HepG2 (cell line): Measurements from ENCODE around the gene ADSL. TPM values are rescaled to one million over a fixed set of nuclear protein-coding genes. Genes with fewer than 3 reads are reported as not detected.

ENCODE experiments used
- ATAC-seq: fragments of 200-7000 bp; cut with Tn5 transposase; 3 replicates; pipeline ENCODE4 v1.9.1; 2020; ENCODE audit warnings: mild to moderate bottlenecking, moderate library complexity
- BruUV-seq: library from RNA; stranded (reverse); fragments of 400-500 nt; replicated peaks from 2 replicates; lab custom pipeline; 2021; lab: Mats Ljungman, UMichigan
- CTCF ChIA-PET: fragments of 300-600 bp; formaldehyde crosslinking; extraction: SDS; loops from one replicate; lab custom pipeline; 2021; ENCODE audit warnings: low total read pairs, inconsistent platforms, low intra/inter-chr PET ratio; lab: Yijun Ruan, JAX
- POLR2A ChIA-PET: fragments of 350-600 bp; sonication (Branson Sonifier 250); formaldehyde crosslinking; loops from one replicate; lab custom pipeline; 2020; ENCODE audit warnings: antibody characterized with exemption, inconsistent platforms; lab: Yijun Ruan, JAX
- DNase-seq: peaks from one replicate; pipeline ENCODE4 v3.0.0-alpha.2; 2015; ENCODE audit warnings: low spot score
- FAIRE-seq: peaks from 3 replicates; lab custom pipeline; 2011; peaks lifted over from hg19 to GRCh38; lab: Jason Lieb, UNC
- H2AFZ ChIP-seq: one replicate; pipeline ENCODE4 v1.6.1; 2011; ENCODE audit warnings: low read length, inconsistent platforms
- H3K27ac ChIP-seq: fragments of 300-600 bp; 3 replicates; pipeline ENCODE4 v1.8.0; 2011; ENCODE audit warnings: mixed run types, mild to moderate bottlenecking, mixed read lengths, low read length, inconsistent platforms; ENCODE audit not compliant: insufficient read depth; ENCODE audit errors: extremely low read length
- H3K27me3 ChIP-seq, 2 experiments: fragments of 200-600 bp in 1 of 2; 2 replicates in 1 of 2; 3 replicates in 1 of 2; pipeline versions ENCODE4 v1.6.0 to v1.8.0; 2011; ENCODE audit warnings: low read length in 2 of 2, mild to moderate bottlenecking in 2 of 2, moderate library complexity in 2 of 2, inconsistent platforms in 1 of 2; ENCODE audit not compliant: insufficient read depth in 2 of 2, control insufficient read depth in 1 of 2
- H3K36me3 ChIP-seq, 2 experiments: fragments of 200-600 bp in 1 of 2; replicated peaks in 1 of 2; 2 replicates in 1 of 2; 3 replicates in 1 of 2; pipeline versions ENCODE4 v1.5.1 to v1.8.0; 2011; ENCODE audit warnings: low read length in 2 of 2, inconsistent platforms in 1 of 2; ENCODE audit not compliant: insufficient read depth in 2 of 2, control insufficient read depth in 1 of 2
- H3K4me1 ChIP-seq: 2 replicates; pipeline ENCODE4 v1.5.1; 2012; ENCODE audit warnings: low read length, inconsistent platforms; ENCODE audit not compliant: insufficient read depth
- H3K4me2 ChIP-seq: 2 replicates; pipeline ENCODE4 v1.6.0; 2011; ENCODE audit warnings: low read depth, low read length, inconsistent platforms
- H3K4me3 ChIP-seq, 3 experiments: fragments of 200-600 bp in 1 of 3; sonication (generic), shearing (Covaris generic) in 1 of 3; replicated peaks in 1 of 3; 2 replicates each; pipeline ENCODE4 v1.5.1; 2011 to 2016; ENCODE audit warnings: low read length in 3 of 3, inconsistent platforms in 2 of 3, low read depth in 2 of 3, mild to moderate bottlenecking in 2 of 3, control low read depth in 1 of 3, mixed read lengths in 1 of 3; ENCODE audit not compliant: insufficient read depth in 1 of 3
- H3K79me2 ChIP-seq: one replicate; pipeline ENCODE4 v1.6.1; 2011; ENCODE audit warnings: low read length, inconsistent platforms; ENCODE audit not compliant: insufficient read depth
- H3K9ac ChIP-seq: 2 replicates; pipeline ENCODE4 v1.6.0; 2011; ENCODE audit warnings: mild to moderate bottlenecking, low read depth, low read length, inconsistent platforms; ENCODE audit not compliant: insufficient read depth
- H3K9me3 ChIP-seq: 2 replicates; pipeline ENCODE4 v1.5.1; 2012; ENCODE audit warnings: mild to moderate bottlenecking, low read length
- H4K20me1 ChIP-seq: 2 replicates; pipeline ENCODE4 v1.6.0; 2011; ENCODE audit warnings: inconsistent platforms, mild to moderate bottlenecking, low read length, moderate library complexity; ENCODE audit not compliant: insufficient read depth
- AGO1 ChIP-seq: fragments of 200-400 bp; formaldehyde crosslinking; IDR thresholded peaks from 2 replicates; pipeline ENCODE4 v1.6.1; 2017; ENCODE audit warnings: mild to moderate bottlenecking, low read depth, low read length, moderate library complexity; ENCODE audit not compliant: poor library complexity, severe bottlenecking
- ATF7 ChIP-seq, 2 experiments: fragments of 450-650 bp in 1 of 2; sonication (generic) in 1 of 2; formaldehyde crosslinking in 1 of 2; IDR thresholded peaks; 2 replicates each; pipeline versions ENCODE4 v1.4.0 to v1.6.1; 2016 to 2020; ENCODE audit warnings: antibody characterized with exemption in 1 of 2, mild to moderate bottlenecking in 1 of 2, missing genetic modification reagents in 1 of 2
- BORCS8-MEF2B ChIP-seq: sonication (generic); formaldehyde crosslinking; IDR thresholded peaks from 2 replicates; pipeline ENCODE4 v1.8.0; 2022; ENCODE audit warnings: mild to moderate bottlenecking, missing genetic modification reagents
- HDAC2 ChIP-seq: sonication (generic); formaldehyde crosslinking; IDR thresholded peaks from 2 replicates; pipeline ENCODE4 v1.4.0; 2020; ENCODE audit warnings: missing genetic modification reagents
- HNRNPH1 ChIP-seq: fragments of 200-400 bp; formaldehyde crosslinking; optimal IDR thresholded peaks from 2 replicates; pipeline ENCODE3; 2017; ENCODE audit warnings: mild to moderate bottlenecking, low read depth, low read length
- HOXA9 ChIP-seq: sonication (generic); formaldehyde crosslinking; IDR thresholded peaks from 2 replicates; pipeline ENCODE4 v1.8.1; 2022; ENCODE audit warnings: missing genetic modification reagents, mild to moderate bottlenecking, moderate library complexity, borderline replicate concordance
- KMT2A ChIP-seq: sonication (generic); formaldehyde crosslinking; IDR thresholded peaks from 2 replicates; pipeline ENCODE4 v1.4.0; 2020; ENCODE audit warnings: missing genetic modification reagents
- MEF2D ChIP-seq: sonication (generic); formaldehyde crosslinking; IDR thresholded peaks from 2 replicates; pipeline ENCODE4 v1.5.1; 2020; ENCODE audit warnings: mild to moderate bottlenecking, missing genetic modification reagents
- REST ChIP-seq, 2 experiments: IDR thresholded peaks; 2 replicates each; pipeline ENCODE4 v1.6.1; 2011 to 2012; ENCODE audit warnings: low read length in 2 of 2, borderline replicate concordance in 1 of 2, low read depth in 1 of 2, mild to moderate bottlenecking in 1 of 2, moderate library complexity in 1 of 2
- ZBTB2 ChIP-seq: sonication (generic); formaldehyde crosslinking; IDR thresholded peaks from 2 replicates; pipeline ENCODE4 v1.8.0; 2022; ENCODE audit warnings: low read depth, missing genetic modification reagents
- ZBTB7A ChIP-seq: sonication (generic); formaldehyde crosslinking; IDR thresholded peaks from 2 replicates; pipeline ENCODE4 v1.8.0; 2022; ENCODE audit warnings: mild to moderate bottlenecking, missing genetic modification reagents
- ZHX1 ChIP-seq: sonication (generic); formaldehyde crosslinking; IDR thresholded peaks from 2 replicates; pipeline ENCODE4 v1.8.1; 2022; ENCODE audit warnings: low read depth, mild to moderate bottlenecking, missing genetic modification reagents
- ZNF136 ChIP-seq: sonication (generic); formaldehyde crosslinking; IDR thresholded peaks from 2 replicates; pipeline ENCODE4 v1.8.1; 2022; ENCODE audit warnings: low read depth, mild to moderate bottlenecking, moderate library complexity, missing genetic modification reagents
- WGBS: methylation state at CpG from one replicate; pipeline ENCODE4 v1.1.6; 2017; ENCODE audit warnings: low lambda C conversion rate; 5-methylcytosine and 5-hydroxymethylcytosine counted together
- in situ Hi-C: cut with HindIII; loops from 2 replicates; pipeline ENCODE4 v1.10.0; 2017; ENCODE audit warnings: low pct_unique_long_range_greater_than_20kb; ENCODE audit not compliant: extremely low pct_ligation_motif_present
- intact Hi-C: fragments of 100-400 bp; cut with micrococcal nuclease; formaldehyde crosslinking; loops from one replicate; pipeline ENCODE4 v1.10.0; 2022; ENCODE audit not compliant: unreplicated experiment
- polyA plus RNA-seq, 8 experiments: library from polyadenylated mRNA; depleted of rRNA in 3 of 8; stranded (reverse) in 7 of 8; unstranded in 1 of 8; fragments of >200 nt; fragmentation: Illumina TruSeq in 4 of 8; extraction: Trizol in 4 of 8; gene quantifications; 2 replicates each; pipeline versions ENCODE4 v1.2.1 to v1.2.3, GENCODE V29; 2011 to 2016; ENCODE audit warnings: low read depth in 4 of 8, missing spikeins in 1 of 8, mixed read lengths in 1 of 8; ENCODE audit not compliant: insufficient read depth in 1 of 8
- total RNA-seq, 5 experiments: library from RNA; depleted of rRNA; stranded (reverse); fragments of >200 nt; fragmentation: Illumina TruSeq; extraction: Trizol; gene quantifications; 2 replicates each; pipeline ENCODE4 v1.2.3, GENCODE V29; 2016; ENCODE audit warnings: low read depth in 1 of 5

Gene ADSL
- total and polyA plus RNA-seq, 2 of the 13 experiments (the other 11 are each of a cell fraction or from before 2014, with no cell fraction given) = 123 to 174 TPM

- Histone ChIP-seq H3K4me2 (no peak overlapping the region), H2AFZ (no peak overlapping the region), H3K27ac (no peak overlapping the region), H3K9me3 (no peaks in the 10 kb centered on the region), H3K4me1 (no peaks in the 10 kb centered on the region), H3K79me2 (no peaks in the 10 kb centered on the region), H3K27me3 (no peaks in the 10 kb centered on the region), H3K36me3 (peaks cover 0 to 1% of the 10 kb centered on the region in 2 experiments; a peak in 1 of 5 replicates), H3K9ac (no peak overlapping the region), H4K20me1 (no peaks in the 10 kb centered on the region; the same call in 1 of the 2 replicates), H3K4me3 (no peak overlapping the region)
- CTCF ChIA-PET = no interaction called here
- BruUV-seq = no TSS peak
- ATAC-seq = no peak
- POLR2A ChIA-PET = no interaction called here
- no peak for FAIRE-seq
- intact Hi-C loops = no loop called here
- DNase-seq = no peak
- WGBS = 97% methylated on average over 10 of the region's 10 CpGs
- no peak for TF ChIP-seq ZBTB2
- TF ChIP-seq BORCS8-MEF2B (CRISPR knock-in tag) = no peak
- TF ChIP-seq HDAC2 (CRISPR knock-in tag) = no peak
- TF ChIP-seq KMT2A (CRISPR knock-in tag) = no peak
- TF ChIP-seq ATF7 (IDR thresholded peaks at IDR 0.05) = no peak
- no peak for TF ChIP-seq ATF7 (CRISPR knock-in tag; IDR thresholded peaks at IDR 0.05)
- TF ChIP-seq HOXA9 (CRISPR knock-in tag) = no peak
- no peak for TF ChIP-seq ZHX1 (CRISPR knock-in tag)
- TF ChIP-seq REST (IDR thresholded peaks at IDR 0.05; ENCODE audit: borderline replicate concordance in 1 of 2, low read depth in 1 of 2, low read length in 2 of 2) = no peak
- TF ChIP-seq MEF2D = no peak
- no peak for TF ChIP-seq ZNF136 (CRISPR knock-in tag)
- TF ChIP-seq ZBTB7A (CRISPR knock-in tag) = no peak
- TF ChIP-seq AGO1 = no peak
- TF ChIP-seq HNRNPH1 = no peak
- TF ChIP-seq, all 625 proteins: peak for 0
- in situ Hi-C loops = no loop called here
Measured at GRCh38 chr22:40330615-40331014, 15.7 kb upstream of the ADSL start.
